Retinal pigment epithelial cell (primary cell): ENCODE results near the gene FRMD4A.

ENCODE experiments used
- DNase-seq: peaks from one replicate; pipeline ENCODE4 v3.0.0-alpha.2; 2010; ENCODE audit warnings: low read depth
- H3K4me3 ChIP-seq: 2 replicates; pipeline ENCODE4 v1.5.1; 2011; ENCODE audit warnings: mild to moderate bottlenecking, low read length, control low read depth, moderate library complexity
- CTCF ChIP-seq: conservative IDR thresholded peaks from 2 replicates; pipeline ENCODE4 v1.5.1; 2011; ENCODE audit warnings: low read depth, low read length, control low read depth, inconsistent platforms

Gene FRMD4A

GRCh38 chr10:14063531-14064285 lies 267.0 kb downstream of the FRMD4A start:
- no peak overlapping the region for H3K4me3 ChIP-seq
- peak; percentile 79 for DNase-seq

GRCh38 chr10:14062528-14063260 lies 268.0 kb downstream of the FRMD4A start:
- DNase-seq = no peak
- no peak overlapping the region for H3K4me3 ChIP-seq
- TF ChIP-seq CTCF = no peak

More at GRCh38 chr10:14063531-14064285, 267.0 kb downstream of the FRMD4A start:
- no peak for TF ChIP-seq CTCF

GRCh38 chr10:14060320-14061070 lies 270.2 kb downstream of the FRMD4A start:
- no peak overlapping the region for H3K4me3 ChIP-seq
- DNase-seq = no peak
- no peak for TF ChIP-seq CTCF

GRCh38 chr10:14056610-14057332 lies 274.0 kb downstream of the FRMD4A start:
- TF ChIP-seq CTCF = no peak
- peak; percentile 37 for DNase-seq
- no peak overlapping the region for H3K4me3 ChIP-seq

- no peak for DNase-seq
- H3K4me3 ChIP-seq = no peak overlapping the region
- TF ChIP-seq CTCF = no peak
Observed at GRCh38 chr10:14052931-14053330, 277.8 kb downstream of the FRMD4A start.

- DNase-seq = no peak
- TF ChIP-seq CTCF = no peak
- no peak overlapping the region for H3K4me3 ChIP-seq
Observed at GRCh38 chr10:14050598-14050997, 280.1 kb downstream of the FRMD4A start.
